ENCODE results near the gene PDE3B. TPM values are rescaled to one million over a fixed set of nuclear protein-coding genes. Genes with fewer than 3 reads are reported as not detected.
"Not testable (repeated sequence)": the region's sequence is repeated elsewhere in the genome, so short reads cannot be mapped to it uniquely, and the experiment has no call there.

Gene PDE3B
- total RNA-seq = 10 to 100 TPM in 6 of 8 experiments, 1 to 10 TPM in 2; 3.3 to 52.9 (median 13.1) TPM

DNA sequence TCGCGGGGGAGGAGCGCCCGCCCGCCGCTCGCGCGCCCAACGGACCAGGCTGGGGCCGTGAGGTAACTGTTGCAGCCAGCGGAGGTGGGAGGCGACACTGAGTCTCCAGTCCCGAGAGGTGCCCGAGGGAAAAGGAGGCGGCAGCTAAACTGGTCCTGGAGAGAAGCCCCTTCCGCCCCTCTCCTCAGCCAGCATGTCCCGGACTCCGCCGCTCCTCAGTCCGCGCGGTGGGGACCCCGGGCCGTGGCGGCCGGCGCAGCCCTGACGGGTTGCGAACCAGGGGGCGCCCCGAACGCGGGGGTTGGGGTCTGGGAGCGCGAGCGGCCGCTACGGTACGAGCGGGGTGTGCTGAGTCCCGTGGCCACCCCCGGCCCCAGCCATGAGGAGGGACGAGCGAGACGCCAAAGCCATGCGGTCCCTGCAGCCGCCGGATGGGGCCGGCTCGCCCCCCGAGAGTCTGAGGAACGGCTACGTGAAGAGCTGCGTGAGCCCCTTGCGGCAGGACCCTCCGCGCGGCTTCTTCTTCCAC lies at the start of gene PDE3B:
Gene PDE3B, plus strand, starts transcription at position 108 of the 529 bp plus-strand sequence. Its CDS starts 272 bp downstream, at position 380.
- Histone ChIP-seq H3K4me1 (replicated peaks in 1 of 2) (peaks cover 10 to 38% of the 10 kb centered on the region in 2 donors), H3K27ac (peak within 1 kb of the TSS; percentile 79 to 84), H3K4me3 (peak within 1 kb of the TSS; percentile 72 to 97 (median 94))
- 0% methylated on average over 2 to 8 of the region's 59 CpGs; no CpG with 5 or more reads in 8 of the 10 experiments for WGBS, 10 experiments
- in situ Hi-C loops (cut with MboI; ENCODE audit: low pct_unique_long_range_greater_than_20kb in 2 of 9, low sequenced_read_pairs in 9 of 9, unreplicated experiment in 9 of 9) = loop anchor here in 1 of 9 experiments (25.0 kb wide), 1 partner anchor 106 kb away; no protein-coding TSS in a partner anchor
- peak; percentile 79 to 92 (median 90) for ATAC-seq (replicated peaks in 6 of 8)

DNA sequence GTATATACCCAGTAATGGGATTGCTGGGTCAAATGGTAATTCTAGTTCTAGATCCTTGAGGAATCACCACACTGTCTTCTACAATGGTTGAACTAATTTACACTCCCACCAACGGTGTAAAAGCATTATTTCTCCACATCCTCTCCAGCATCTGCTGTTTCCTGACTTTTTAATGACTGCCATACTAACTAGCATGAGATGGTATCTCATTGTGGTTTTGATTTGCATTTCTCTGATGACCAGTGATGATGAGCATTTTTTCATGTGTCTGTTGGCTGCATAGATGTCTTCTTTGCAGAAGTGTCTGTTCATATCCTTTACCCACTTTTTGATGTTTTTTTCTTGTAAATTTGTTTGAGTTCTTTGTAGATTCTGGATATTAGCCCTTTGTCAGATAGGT lies 48.3 kb upstream of the PDE3B start:
- H3K4me1 ChIP-seq (replicated peaks in 1 of 2); ATAC-seq (replicated peaks in 6 of 8); in situ Hi-C loops (cut with MboI; ENCODE audit: low pct_unique_long_range_greater_than_20kb in 2 of 9, low sequenced_read_pairs in 9 of 9, unreplicated experiment in 9 of 9); H3K4me3 ChIP-seq; H3K27ac ChIP-seq: not testable (repeated sequence)
- WGBS, 10 experiments = 0 to 100% (median 54%) methylated on average over 1 of the region's 1 CpG; no CpG with 5 or more reads in 4 of the 10 experiments

DNA sequence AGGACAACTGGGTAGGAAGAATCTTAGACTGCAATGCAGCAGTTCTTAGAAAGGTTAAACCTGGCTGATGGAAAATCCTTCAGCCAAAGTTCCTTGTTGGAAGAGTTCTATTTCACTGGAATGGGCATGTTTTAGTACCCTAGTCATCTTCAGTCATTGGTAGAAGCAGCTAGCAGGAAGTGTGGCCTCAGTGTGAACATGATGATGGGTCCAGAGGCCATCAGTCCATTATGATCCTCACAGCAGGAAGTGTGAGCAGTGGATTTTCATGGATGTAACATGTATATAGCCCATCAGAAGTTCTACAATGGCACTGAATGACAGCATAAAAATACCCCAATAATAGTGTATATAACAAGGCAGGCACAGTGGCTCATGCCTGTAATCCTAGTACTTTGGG lies 35.9 kb upstream of the PDE3B start:
- in situ Hi-C loops (cut with MboI; ENCODE audit: low pct_unique_long_range_greater_than_20kb in 2 of 9, low sequenced_read_pairs in 9 of 9, unreplicated experiment in 9 of 9) = no loop called here
- Histone ChIP-seq H3K4me1 (replicated peaks in 1 of 2) (no peaks in the 10 kb centered on the region), H3K4me3 (no peak overlapping the region), H3K27ac (no peak overlapping the region)
- ATAC-seq (replicated peaks in 6 of 8) = no peak

DNA sequence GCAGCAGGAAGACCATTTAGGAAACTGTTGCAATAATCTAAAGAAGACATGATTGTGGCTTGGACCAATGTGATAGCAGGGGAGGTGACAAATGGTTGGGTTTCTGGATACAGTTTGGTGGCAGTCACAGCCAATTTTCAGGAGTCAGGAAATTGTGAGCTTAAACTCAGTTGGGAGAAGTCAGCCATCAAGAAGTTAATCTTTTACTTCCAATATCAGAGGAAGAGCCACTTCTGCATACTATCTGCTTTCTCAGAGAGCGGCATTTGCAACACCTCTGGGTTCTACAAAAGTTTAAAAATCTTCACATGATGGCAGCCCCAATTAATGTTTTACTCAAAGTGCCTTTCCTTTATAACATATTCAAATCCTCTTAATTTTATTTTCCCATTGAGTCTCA lies 33.7 kb upstream of the PDE3B start:
- no peaks in the 10 kb centered on the region for H3K4me1 ChIP-seq (replicated peaks in 1 of 2)
- H3K4me3 ChIP-seq = no peak overlapping the region
- ATAC-seq (replicated peaks in 6 of 8) = no peak
- 67 to 100% (median 100%) methylated on average over 1 of the region's 1 CpG; no CpG with 5 or more reads in 4 of the 10 experiments for WGBS, 10 experiments
- H3K27ac ChIP-seq = no peak overlapping the region
- in situ Hi-C loops (cut with MboI; ENCODE audit: low pct_unique_long_range_greater_than_20kb in 2 of 9, low sequenced_read_pairs in 9 of 9, unreplicated experiment in 9 of 9) = no loop called here

DNA sequence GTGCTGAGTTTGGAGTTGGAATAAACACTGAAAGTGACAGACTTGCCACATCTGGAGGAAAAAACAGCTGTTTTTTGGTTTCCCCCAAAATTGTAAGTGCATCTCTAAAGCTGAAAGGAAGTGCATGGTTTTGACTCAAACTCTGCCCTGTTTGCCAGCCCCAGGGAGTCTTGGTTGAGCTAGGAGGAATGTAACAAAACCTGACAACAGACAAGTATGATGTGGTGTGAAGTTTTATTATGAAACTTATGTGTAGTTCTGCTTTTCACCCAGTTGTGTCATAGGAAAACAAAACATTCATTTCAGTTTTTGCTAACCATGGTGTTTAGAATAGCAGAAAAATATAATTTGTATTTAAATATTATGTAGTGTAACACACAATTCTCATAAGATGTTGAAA lies 31.7 kb upstream of the PDE3B start:
- Histone ChIP-seq H3K4me3 (no peak overlapping the region), H3K27ac (no peak overlapping the region), H3K4me1 (replicated peaks in 1 of 2) (no peaks in the 10 kb centered on the region)
- no peak for ATAC-seq (replicated peaks in 6 of 8)
- in situ Hi-C loops (cut with MboI; ENCODE audit: low pct_unique_long_range_greater_than_20kb in 2 of 9, low sequenced_read_pairs in 9 of 9, unreplicated experiment in 9 of 9) = no loop called here

DNA sequence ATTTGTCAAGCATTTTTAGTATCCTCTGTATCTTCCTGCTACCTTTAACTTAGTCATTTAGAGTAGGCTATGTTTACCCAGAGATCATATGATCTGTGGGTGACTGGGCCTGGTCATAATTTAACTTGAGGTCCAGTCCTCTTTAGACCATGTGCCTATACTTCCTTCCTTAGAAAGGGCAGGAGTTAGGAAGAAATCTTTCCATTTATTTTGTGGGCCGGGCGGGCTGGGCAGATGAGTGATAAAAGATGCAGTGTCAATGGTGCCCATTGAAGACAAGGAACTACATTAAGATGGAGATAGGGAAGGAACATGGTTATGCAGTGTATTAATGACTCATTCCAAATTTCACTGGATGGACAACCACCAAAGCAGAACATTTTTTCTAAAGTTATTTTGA lies 30.9 kb upstream of the PDE3B start:
- 80 to 100% (median 94%) methylated on average over 1 to 2 of the region's 2 CpGs; no CpG with 5 or more reads in 5 of the 10 experiments for WGBS, 10 experiments
- no peak for ATAC-seq (replicated peaks in 6 of 8)
- no peak overlapping the region for H3K4me3 ChIP-seq
- no peaks in the 10 kb centered on the region for H3K4me1 ChIP-seq (replicated peaks in 1 of 2)
- in situ Hi-C loops (cut with MboI; ENCODE audit: low pct_unique_long_range_greater_than_20kb in 2 of 9, low sequenced_read_pairs in 9 of 9, unreplicated experiment in 9 of 9) = no loop called here
- H3K27ac ChIP-seq = no peak overlapping the region

DNA sequence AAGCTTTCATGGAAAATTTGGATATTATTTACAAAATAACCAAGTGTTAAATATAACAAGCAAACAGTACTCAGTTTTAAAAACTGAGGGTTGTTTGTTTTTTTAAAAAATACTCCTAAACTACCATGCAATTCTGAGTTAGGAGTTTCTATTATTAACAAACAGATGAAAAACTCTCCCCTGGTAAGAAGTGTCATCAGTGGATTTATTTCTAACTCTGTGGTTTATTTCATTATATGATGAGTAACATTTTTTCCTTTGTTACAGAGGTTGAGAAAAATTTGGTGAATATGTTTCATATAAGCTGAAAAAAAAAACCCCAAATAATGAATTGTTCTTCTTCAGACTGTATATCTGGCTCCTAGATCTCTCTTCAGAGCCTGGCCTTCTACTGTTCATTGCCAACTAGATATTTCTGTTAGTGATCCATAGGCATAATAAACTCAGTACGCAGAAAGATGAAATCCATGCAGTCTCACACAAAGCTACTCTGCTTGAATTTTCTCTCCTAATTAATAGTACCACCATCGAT lies 29.4 kb upstream of the PDE3B start:
- ATAC-seq (replicated peaks in 6 of 8) = no peak
- no peaks in the 10 kb centered on the region for H3K4me1 ChIP-seq (replicated peaks in 1 of 2)
- whole genome bisulfite sequencing, 10 experiments = 19 to 100% (median 85%) methylated on average over 2 of the region's 2 CpGs; no CpG with 5 or more reads in 2 of the 10 experiments

DNA sequence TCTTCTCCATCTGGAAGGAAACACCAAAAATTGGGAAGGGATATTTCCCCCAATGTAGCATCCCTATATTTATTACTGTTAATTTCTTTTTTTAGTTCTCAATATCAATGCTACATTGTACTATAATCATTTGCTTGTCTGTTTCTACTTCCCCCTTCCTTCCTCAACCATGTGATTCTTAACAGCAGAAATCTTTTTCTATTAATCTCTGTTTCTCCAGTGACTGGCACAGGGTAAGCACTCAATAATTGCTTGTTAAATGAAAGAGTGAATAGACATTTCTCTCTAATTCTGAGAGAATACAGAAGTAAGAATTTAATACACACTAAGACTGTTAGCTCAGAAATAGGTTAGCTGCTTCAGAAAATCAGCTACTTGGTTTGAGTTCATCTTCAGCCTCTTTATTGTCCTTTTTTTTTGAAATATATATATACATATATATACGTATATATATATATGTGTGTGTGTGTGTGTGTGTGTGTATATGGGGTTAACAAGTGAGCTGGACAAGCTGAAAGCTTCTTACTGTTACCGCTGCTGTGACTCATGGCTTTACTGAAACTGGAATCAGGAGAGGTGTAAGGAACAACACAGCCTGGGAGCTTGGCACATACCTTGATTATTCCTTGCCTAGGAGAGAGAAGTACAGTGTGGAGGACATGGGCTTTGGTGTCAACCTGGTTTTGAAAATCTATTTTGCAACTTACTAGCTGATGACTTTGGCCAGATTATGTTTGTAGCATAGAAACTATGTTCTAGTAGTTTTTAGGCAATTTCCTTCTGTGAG lies 26.2 kb upstream of the PDE3B start:
- Histone ChIP-seq H3K27ac (no peak overlapping the region), H3K4me1 (replicated peaks in 1 of 2) (no peaks in the 10 kb centered on the region), H3K4me3 (no peak overlapping the region)
- in situ Hi-C loops (cut with MboI; ENCODE audit: low pct_unique_long_range_greater_than_20kb in 2 of 9, low sequenced_read_pairs in 9 of 9, unreplicated experiment in 9 of 9) = no loop called here
- peak in 1 of 8 experiments; percentile 24 for ATAC-seq (replicated peaks in 6 of 8)
- WGBS, 10 experiments = 33 to 88% (median 82%) methylated on average over 1 to 2 of the region's 2 CpGs; no CpG with 5 or more reads in 6 of the 10 experiments

More for the DNA sequence above, 29.4 kb upstream of the PDE3B start:
- Histone ChIP-seq H3K27ac (no peak overlapping the region), H3K4me3 (no peak overlapping the region)
- in situ Hi-C loops (cut with MboI; ENCODE audit: low pct_unique_long_range_greater_than_20kb in 2 of 9, low sequenced_read_pairs in 9 of 9, unreplicated experiment in 9 of 9) = no loop called here

DNA sequence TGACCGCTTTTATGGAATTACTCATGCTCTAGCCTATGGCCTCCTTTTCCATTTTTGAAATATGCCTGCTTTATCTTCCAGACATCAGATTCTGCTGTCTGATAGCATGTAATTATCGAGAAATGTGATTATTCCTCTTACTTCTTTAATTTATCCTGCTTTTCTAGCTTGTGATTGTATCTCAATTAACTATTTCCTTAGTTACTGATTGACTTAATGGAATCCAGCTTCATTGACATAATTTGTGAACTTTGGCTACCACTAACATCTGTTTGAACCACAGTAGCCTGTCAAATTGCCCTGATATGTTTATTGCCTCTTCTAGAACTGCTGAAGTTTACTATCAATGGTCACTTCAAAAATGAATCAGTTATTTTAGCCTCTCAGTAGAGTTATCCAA lies 25.5 kb upstream of the PDE3B start:
- no peak overlapping the region for H3K4me3 ChIP-seq
- 18 to 92% (median 71%) methylated on average over 1 to 2 of the region's 2 CpGs for WGBS, 10 experiments
- in situ Hi-C loops (cut with MboI; ENCODE audit: low pct_unique_long_range_greater_than_20kb in 2 of 9, low sequenced_read_pairs in 9 of 9, unreplicated experiment in 9 of 9) = no loop called here
- no peak for ATAC-seq (replicated peaks in 6 of 8)
- H3K4me1 ChIP-seq (replicated peaks in 1 of 2) = no peaks in the 10 kb centered on the region
- H3K27ac ChIP-seq = no peak overlapping the region

DNA sequence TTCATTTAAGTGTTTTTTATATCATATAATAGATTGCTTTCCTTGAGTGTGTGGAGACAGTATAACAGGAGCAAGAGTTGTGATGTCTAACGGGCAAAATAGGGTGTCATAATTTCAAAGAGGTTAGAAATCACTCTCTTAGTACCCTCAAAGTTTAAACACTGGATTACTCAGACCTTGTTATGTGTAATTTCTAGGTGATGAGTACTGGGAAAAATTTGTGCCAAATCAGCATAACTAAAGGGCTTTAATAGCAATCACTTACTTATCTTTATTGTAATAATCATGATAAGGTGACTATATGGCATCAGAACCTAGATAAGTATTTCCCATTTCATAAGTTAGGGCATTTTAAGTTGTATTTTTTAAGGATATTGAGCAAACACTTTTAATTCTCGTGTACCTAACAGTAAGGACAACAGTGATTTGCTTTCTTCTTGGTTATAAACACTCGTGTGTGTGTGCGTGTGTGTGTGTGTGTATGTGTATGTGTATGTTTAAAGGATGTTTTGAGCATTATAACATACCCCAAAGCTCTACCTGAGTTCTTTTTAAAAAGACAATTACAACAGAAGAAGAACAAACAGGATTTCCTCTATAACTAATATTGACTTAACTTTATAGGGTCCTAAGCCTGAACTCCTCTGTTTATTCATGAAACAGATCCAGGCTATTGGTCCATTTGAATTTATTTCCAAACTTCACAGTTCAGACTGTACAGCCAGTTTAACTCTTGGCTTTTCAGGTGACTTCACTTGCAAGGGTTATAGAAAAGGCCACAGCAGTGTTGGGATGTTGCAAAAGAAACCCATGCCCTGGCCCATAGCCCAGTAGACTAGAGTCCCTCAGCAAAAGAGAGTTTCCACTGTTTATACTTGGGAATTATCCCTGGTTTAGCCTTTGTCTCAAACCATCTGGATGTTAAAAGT lies 23.7 kb upstream of the PDE3B start:
- H3K4me3 ChIP-seq = no peak overlapping the region
- H3K4me1 ChIP-seq (replicated peaks in 1 of 2) = no peaks in the 10 kb centered on the region
- no peak for ATAC-seq (replicated peaks in 6 of 8)
- in situ Hi-C loops (cut with MboI; ENCODE audit: low pct_unique_long_range_greater_than_20kb in 2 of 9, low sequenced_read_pairs in 9 of 9, unreplicated experiment in 9 of 9) = no loop called here
- WGBS, 10 experiments = 45 to 100% (median 69%) methylated on average over 1 to 4 of the region's 4 CpGs; no CpG with 5 or more reads in 2 of the 10 experiments
- no peak overlapping the region for H3K27ac ChIP-seq

DNA sequence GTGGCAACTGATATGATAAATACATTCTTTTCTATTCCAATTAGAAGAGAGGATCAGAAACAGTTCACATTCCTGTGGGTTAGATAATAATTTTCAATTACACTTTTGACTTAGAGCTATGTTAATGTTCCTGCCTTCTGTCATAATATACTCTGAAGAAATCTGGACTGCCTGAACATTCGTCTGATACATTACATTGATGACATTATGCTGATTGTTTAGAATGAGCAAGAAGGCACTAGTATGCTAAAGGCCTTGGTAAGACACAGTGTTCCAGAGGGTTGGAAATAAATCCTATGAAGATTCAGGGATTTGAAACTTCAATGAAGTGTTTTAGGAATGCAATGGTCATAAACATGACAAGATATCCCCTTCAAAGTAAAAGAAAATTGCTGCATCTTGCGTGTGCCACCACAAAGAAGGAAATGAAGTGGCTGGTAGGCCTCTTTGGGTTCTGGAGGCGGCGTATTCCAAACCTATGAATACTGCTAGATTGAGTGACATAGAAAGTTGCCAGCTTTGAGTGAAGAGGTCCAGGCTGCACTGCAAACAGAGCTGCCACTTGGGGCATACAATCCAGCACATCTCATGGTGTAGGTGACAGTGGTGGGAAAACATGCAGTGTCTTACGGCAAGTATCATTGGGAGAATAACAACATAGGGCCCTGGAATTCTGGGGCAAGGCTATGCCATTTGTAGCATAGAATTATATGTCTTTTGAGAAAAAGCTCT lies 21.2 kb upstream of the PDE3B start:
- Histone ChIP-seq H3K4me1 (replicated peaks in 1 of 2) (no peaks in the 10 kb centered on the region), H3K4me3 (no peak overlapping the region), H3K27ac (no peak overlapping the region)
- ATAC-seq (replicated peaks in 6 of 8) = peak in 3 of 8 experiments; percentile 37 to 68 (median 59)
- in situ Hi-C loops (cut with MboI; ENCODE audit: low pct_unique_long_range_greater_than_20kb in 2 of 9, low sequenced_read_pairs in 9 of 9, unreplicated experiment in 9 of 9) = no loop called here
- 0 to 100% (median 81%) methylated on average over 1 to 5 of the region's 5 CpGs for WGBS, 10 experiments

DNA sequence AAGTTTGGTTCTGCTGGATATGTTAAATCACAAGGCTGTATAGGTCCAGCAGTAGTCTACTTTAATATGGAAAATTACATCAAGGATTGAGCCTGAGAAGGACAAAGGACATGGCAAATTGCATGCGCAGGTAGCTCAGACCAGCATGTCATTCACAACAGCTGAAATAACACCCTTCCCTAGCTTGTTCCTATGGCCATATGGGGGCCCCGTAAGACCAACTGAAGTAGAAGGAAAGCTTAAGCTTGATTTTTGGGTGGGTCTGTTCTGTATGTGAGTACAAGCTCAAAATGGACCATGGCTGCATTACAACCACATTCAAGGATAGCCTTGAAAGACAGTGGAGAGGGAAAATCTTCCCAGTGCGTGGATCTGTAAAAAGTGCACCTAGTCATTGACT lies 20.6 kb upstream of the PDE3B start:
- Histone ChIP-seq H3K27ac (no peak overlapping the region), H3K4me1 (replicated peaks in 1 of 2) (no peaks in the 10 kb centered on the region), H3K4me3 (no peak overlapping the region)
- WGBS, 10 experiments = 31 to 100% (median 100%) methylated on average over 1 to 3 of the region's 3 CpGs; no CpG with 5 or more reads in 3 of the 10 experiments
- ATAC-seq (replicated peaks in 6 of 8) = no peak
- in situ Hi-C loops (cut with MboI; ENCODE audit: low pct_unique_long_range_greater_than_20kb in 2 of 9, low sequenced_read_pairs in 9 of 9, unreplicated experiment in 9 of 9) = no loop called here

All from motor neuron (in vitro differentiated cells).